GM18951 (cell line): ENCODE data around the gene LSAMP.

Source experiments
- POLR2A ChIP-seq: IDR thresholded peaks from 4 replicates; pipeline ENCODE4 v1.6.1; 2011; ENCODE audit warnings: mild to moderate bottlenecking; ENCODE audit not compliant: insufficient read length, insufficient read depth; ENCODE audit errors: extremely low read depth
- in situ Hi-C: fragments of 300-500 bp; cut with MboI; formaldehyde crosslinking; loops from one replicate; pipeline ENCODE4 v1.12.0; 2022; ENCODE audit warnings: low sequenced_read_pairs, mixed read lengths, inconsistent platforms; ENCODE audit not compliant: unreplicated experiment

The LSAMP gene

DNA sequence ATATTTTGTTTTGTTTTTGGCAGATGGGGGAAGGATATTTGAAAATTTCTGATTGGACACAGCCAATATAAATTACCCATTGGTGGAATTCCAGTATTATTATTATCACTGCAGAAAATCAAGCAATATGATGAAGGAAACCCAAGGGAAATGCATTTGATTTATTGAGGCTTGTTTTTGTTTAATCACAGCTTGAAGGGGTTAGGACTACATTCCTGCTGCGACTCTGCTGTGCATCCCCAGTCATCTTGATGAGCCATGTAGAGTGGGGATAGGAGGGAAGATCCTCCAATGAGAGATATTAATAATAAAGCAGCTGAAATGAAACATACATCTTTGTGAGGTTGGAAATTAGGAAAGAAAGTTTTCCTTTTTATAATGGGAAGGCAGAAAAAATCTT is 613.4 kb downstream of the LSAMP start:
- in situ Hi-C loops, result no loop called here
- no peak for TF ChIP-seq POLR2A

DNA sequence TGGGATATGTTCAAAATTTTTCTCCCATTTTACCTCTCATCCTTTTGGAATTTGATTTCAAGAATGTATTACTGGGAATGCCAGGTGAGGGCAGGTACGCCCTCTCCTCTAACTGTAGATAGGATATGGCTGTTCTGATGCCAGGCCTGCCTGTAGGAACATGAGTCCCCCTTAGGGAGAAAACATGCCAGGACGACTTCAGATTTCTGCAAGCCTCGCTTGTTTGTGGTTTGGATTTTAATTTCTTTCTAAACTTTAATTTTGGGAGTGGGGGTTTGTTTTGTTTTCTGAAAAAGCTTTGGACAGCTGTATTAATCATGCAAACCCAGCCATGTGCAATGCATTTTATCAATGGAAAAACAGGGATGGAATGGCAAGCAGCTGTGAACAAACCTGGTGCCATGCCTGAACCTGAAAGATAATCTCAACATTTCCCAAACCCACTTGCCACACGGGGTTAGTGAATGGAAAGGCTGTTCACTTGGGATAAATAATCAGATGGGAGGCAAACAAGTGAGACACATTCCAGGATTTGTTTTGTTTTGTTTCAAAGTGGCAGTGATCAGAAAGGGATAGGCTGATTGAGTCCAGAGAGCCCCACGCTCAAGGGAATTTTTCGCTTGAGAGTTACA is 614.4 kb downstream of the LSAMP start:
- TF ChIP-seq POLR2A, result no peak
- in situ Hi-C loops, result no loop called here

DNA sequence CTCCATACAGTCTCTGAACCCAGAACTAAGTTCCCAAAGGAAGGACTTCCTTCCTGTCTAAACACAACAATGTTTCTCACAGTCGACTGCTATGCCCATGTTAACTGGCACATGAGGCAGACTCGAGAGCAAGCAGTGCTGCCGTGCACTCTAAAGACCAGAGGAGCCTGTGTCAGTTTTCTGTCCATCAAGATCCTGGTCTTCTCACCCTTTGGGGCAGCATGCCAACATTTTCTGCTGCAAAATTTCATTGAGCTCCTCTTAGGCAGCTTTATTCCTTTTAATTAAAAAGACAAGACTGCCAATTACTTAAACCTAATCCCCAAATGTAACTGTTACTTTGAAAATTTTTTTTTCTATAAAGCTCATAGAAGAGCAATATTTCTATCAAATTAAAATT is 616.9 kb downstream of the LSAMP start:
- no peak for TF ChIP-seq POLR2A
- in situ Hi-C loops, result no loop called here

DNA sequence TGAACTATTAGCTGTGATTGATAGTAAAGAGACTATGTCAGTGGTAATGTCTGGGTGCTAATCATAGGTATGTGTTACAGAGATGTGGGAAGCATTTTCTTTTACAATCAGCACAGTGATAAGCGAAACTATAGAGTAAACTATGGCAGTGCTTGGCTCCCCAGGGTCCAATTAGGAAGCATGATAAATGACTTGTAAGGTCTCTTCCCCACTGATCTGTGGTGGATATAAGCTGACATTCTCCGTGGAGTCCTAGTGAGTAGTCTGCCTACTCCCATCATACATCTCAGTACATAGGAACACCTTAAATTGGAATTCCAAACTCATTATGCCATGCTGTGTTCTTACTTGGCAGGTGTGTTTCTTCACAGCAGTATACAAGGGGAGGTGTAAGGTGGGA is 617.8 kb downstream of the LSAMP start:
- in situ Hi-C loops, result no loop called here
- no peak for TF ChIP-seq POLR2A

DNA sequence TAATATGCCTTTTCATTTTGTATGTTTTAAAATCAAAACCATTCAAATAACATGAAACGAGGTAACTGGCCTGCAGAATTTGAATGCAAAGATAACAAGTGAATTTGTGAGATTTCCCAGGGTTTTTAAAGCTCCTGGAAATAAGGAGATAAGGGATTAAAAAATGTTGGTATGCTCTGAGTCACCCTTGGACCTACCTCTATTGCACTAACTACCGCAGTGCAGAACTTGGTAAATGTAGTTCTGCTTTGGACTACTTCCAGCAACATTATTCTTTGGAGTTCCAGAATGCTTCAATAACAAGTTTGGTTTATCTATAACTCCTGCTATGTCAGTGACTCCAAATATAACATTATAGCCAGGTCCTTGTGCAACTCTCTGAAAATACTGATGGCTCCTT is 620.2 kb downstream of the LSAMP start:
- no peak for TF ChIP-seq POLR2A
- in situ Hi-C loops, result no loop called here

DNA sequence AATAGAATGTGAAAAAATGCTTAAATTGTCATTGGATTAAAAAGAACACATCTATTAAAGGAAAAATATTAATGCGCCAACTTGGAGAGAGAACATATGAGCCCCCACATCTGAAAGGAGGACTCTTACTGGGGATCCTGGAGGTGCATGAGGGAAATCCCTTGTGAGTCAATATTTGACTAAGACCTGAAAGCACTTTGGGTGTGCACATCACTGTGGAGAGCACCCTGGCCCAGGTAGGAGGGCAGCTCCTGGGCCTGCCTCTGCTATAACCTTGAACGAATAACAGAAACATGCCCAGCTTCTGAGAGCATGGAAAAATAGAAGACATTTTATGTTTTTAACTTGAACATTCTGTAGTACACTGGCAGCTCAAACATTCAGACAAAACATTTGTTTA is 622.2 kb downstream of the LSAMP start:
- in situ Hi-C loops, result loop anchor here (25.0 kb wide), 2 partner anchors 736 to 986 kb away; no protein-coding TSS in a partner anchor
- no peak for TF ChIP-seq POLR2A

DNA sequence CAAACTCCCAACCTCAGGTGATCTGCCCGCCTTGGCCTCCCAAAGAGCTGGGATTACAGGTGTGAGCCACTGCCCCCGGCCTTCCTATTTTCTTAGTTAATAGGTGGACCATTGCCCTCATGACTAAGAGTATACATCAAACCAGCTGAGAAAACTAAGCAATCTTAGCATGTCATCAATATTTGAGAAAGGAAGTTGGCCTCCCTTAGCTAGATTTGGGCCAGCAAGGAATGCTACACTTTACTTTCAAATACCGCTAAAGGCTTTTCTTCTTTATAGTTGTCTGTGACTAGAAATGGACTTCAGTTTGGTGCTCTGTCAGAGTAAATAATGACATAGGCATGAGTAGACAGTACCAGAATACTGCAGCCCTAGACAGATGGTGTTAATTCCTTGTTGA is 622.7 kb downstream of the LSAMP start:
- in situ Hi-C loops, result loop anchor here (25.0 kb wide), 2 partner anchors 735 to 985 kb away; no protein-coding TSS in a partner anchor

DNA sequence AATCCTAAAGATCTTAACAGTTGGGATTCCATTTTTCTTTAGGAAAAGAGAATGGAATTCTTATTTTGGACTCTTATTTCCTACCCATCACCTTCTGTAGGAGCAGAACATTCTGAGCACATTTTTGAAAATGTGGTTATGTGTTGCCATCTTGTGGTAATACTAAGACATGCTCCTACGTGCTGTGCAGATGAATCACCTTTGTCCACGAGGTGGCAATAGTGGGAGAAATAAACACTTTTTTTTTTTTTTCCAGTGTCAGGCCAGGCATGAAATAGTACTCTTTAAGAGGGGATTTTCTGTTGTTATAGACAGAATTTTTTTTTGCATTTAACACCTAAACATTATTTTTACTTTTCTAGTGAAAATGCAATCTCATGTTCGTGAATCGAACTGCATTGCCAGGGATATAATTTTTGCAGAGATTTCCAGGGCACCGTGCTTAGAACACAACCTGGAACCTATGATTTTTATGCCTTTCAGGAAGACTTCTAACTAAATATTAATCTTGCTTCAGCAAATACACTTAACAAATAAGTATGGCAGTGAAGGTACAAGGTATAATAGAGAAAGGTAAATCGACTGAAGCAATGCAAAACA is 625.4 kb downstream of the LSAMP start:
- in situ Hi-C loops, result loop anchor here (25.0 kb wide), 2 partner anchors 733 to 983 kb away; no protein-coding TSS in a partner anchor
- no peak for TF ChIP-seq POLR2A

More for the DNA sequence above, 622.7 kb downstream of the LSAMP start:
- TF ChIP-seq POLR2A, result no peak

DNA sequence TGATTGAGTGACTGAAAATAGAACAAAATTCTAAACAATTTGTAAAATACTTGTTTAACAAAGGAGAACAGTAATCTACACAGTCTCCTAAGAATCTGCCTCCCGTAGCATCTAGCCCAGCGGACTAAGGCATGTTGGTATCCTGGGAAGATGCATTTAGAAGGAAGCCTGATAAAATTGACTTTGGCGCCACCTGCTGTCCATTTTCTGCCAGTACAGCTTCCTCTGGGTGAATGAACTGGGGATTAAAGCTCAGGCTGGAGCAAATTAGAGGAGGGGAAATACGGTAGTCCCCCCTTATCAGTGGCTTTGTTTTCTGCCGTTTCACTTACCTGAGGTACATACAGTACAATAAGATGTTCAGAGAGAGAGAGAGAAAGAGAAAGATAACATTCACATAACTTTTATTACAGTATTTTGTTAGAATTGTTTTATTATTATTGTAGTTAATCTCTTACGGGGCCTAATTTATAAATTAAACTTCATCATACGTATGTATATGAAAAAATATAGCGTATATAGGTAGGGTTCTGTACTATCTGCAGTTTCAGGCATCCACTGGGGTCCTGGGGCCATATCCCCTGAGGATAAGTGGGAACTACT is 630.4 kb downstream of the LSAMP start:
- no peak for TF ChIP-seq POLR2A
- in situ Hi-C loops, result loop anchor here (25.0 kb wide), 2 partner anchors 728 to 978 kb away; no protein-coding TSS in a partner anchor

DNA sequence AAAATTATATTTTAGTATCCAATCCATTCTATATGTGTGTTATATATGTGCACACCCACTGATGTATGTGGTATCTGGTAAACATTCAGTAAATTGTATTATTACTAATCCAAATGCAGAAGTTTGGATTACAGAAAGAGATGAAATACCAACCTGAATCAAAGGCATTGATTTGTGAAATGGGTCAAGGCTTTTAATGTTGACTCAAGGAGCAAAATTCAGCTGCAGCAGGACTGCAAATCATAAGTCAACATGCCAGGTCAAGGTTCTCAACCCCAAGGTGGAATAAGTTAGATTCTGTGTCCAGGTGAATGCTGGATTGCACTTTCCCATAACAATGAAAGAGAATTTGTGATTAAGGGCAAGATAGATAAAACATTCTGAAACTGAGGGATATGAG is 631.3 kb downstream of the LSAMP start:
- no peak for TF ChIP-seq POLR2A
- in situ Hi-C loops, result loop anchor here (25.0 kb wide), 2 partner anchors 727 to 977 kb away; no protein-coding TSS in a partner anchor

DNA sequence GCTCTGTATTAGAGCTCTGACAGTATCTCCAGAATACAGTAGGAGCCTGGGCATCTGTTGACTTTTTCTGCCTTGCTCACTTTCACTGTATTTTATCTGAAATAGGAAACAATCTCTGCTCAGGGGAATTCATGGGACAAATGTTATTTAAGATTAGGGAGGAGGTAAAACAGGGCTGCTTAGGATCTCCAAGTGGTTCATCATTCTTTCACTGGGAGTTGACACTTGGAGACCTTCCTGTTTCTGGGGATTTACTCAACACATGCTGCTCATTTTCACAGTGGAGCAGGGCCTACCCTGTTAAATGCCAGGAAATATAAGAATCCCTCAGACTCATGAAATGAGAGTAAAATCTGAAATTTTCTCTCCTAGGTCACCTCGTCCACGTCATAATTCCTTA is 636.5 kb downstream of the LSAMP start:
- TF ChIP-seq POLR2A, result no peak
- in situ Hi-C loops, result loop anchor here (25.0 kb wide), 2 partner anchors 722 to 972 kb away; no protein-coding TSS in a partner anchor

DNA sequence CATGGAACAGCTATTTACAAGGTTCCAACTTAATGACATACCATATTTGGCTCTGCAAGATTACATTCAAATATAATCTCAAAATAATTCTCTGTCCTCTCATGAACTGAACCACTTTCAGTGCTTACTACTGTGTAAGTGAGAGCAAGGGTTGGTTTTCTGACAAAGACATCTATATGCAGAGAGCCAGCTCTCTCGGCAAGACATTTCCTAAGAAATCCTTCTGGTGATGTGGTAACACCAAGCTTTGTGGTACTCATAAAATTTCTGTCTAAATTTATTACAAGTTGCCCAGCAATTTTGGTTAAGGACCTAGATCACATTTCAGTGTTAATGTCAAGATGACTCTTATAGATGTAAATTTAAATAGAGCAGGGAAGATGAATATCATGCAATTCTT is 637.0 kb downstream of the LSAMP start:
- in situ Hi-C loops, result loop anchor here (25.0 kb wide), 2 partner anchors 721 to 971 kb away; no protein-coding TSS in a partner anchor
- TF ChIP-seq POLR2A, result no peak

DNA sequence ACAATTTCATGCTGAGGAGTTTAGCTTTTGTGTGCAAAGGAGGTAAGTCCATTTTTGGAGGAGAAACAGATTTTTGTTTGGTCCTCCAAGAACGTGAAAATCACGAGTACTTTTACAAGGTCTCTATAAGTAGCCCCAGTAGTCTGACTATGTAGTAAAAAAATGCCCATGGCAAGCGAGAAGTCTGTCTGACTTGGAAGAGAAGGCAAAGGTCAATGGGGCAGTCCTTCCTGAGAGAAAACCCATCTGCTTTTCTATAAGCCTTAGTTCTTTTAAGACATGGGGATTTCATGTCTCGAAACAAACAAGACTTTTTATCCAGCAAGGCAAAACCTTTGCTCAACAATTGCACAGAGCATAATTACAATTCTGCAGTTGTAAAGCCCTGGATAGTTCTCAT is 638.8 kb downstream of the LSAMP start:
- no peak for TF ChIP-seq POLR2A
- in situ Hi-C loops, result loop anchor here (25.0 kb wide), 2 partner anchors 719 to 969 kb away; no protein-coding TSS in a partner anchor
